Measurements from ENCODE around the gene STK32C.

The STK32C gene

DNA sequence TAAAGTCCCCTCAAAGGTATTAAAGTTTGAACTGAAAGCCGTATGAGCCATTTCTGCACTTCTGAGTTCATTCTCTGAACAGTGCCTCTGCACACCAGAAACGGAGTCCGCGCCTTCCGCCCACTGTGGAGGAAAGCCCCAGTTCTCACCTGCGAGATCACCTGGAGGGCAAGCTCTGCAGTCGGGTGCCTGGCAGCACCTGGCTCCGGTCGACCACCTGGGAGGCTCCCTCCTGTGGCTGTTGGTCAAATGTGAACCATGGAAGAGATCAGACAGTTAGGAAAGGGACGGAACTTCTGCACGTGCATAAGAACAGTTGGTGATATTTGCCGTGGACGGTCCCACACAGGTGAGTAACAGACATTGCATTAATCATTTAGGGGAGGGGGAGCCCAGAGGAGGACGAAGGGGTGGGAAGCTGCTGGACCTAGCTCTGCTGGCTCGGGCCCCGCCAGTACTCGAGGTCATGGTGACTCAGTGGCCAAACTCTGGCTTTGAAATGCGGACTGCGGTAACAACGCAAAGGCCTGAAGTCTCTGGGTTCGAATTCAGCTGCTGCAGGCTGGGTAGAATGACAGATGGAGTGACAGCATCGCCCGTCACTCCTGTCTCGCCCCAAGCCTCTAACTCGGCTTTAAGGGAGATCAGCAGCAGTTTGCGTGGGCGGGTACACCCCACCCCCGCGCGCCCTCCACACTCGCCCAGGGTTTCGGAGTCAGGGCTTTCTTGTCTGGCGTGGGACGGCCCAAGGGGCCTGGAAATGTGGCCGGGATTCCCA lies 122.7 kb downstream of the STK32C start:
- no peak for DNase-seq (ENCODE audit: low read depth)

GRCh38 chr10:132183046-132183445 lies 124.7 kb downstream of the STK32C start:
- DNase-seq (ENCODE audit: low read depth), result no peak

DNA sequence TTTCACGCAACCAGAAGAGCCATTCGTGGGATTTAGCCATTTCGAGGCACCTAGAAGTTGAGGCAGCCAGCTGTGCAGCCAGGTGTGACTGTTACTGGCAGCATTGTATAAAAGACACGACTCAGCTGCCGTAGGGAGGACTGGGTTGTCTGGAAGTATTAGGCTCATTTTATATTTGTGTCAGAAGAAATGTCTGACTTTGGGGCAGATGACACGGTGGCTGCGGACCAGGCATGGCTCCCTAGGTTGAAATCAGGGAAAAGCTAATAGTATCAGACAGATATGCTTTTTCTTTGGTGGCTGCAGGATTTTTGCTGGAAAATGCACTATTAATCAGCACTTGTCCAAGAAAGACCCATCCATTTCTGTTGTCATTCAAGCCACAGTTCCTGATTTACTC lies 125.2 kb downstream of the STK32C start:
- DNase-seq (ENCODE audit: low read depth), result no peak

DNA sequence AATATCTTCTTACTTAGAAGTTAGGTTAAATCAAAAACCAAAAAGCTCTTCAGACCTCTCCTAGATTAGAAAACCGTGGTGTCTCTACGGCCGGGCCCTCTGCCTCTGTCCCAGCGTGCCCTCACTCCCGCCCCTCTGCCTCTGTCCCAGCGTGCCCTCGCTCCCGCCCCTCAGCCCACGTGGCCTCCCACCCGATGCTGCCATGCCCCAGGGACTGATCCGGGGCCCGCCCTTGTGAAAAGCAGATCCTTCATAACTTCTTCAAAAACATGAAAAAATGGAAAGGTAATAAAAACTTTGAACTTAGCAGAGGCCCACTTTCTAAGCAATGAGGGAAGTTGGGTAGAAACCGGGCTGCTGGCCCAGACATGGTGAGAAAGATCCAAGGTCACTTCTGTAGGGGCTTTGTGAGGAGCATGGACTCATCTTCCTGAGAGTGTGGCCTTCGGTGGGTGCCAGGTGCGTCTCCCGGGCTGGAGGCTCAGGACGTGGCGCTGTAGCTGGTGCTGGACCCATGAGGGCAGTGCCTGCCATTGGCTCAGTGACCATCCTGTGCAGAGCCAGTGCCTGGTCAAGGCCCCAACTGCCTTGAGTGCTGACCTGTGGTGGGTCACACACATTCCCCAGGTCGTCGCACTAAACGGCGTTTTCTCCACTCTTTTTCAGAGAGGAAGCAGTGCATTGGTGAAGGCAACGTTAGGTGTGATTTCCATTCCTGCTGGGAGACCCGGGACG lies 125.9 kb downstream of the STK32C start:
- DNase-seq (ENCODE audit: low read depth), result no peak

DNA sequence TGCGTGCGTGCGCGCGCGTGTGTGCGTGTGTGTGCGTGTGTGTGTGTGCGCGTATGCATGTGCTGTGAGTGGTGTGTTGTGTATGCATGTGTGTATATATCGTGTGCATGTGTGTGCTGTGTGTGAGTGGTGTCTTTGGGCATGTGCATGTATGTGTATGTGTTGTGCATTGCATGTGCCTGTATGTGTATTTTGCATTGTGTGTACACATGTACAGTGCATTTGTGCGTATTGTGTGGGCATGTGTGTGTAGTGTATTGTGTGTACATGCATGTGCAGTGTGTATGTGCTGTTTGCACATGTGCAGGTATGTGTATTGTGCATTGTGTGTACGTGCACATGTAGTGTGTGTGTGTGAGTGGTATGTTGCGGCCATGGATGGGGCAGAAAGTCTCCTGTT lies 127.0 kb downstream of the STK32C start:
- DNase-seq (ENCODE audit: low read depth), result no peak

GRCh38 chr10:132179551-132180392 lies 128.0 kb downstream of the STK32C start:
- no peak for DNase-seq (ENCODE audit: low read depth)

DNA sequence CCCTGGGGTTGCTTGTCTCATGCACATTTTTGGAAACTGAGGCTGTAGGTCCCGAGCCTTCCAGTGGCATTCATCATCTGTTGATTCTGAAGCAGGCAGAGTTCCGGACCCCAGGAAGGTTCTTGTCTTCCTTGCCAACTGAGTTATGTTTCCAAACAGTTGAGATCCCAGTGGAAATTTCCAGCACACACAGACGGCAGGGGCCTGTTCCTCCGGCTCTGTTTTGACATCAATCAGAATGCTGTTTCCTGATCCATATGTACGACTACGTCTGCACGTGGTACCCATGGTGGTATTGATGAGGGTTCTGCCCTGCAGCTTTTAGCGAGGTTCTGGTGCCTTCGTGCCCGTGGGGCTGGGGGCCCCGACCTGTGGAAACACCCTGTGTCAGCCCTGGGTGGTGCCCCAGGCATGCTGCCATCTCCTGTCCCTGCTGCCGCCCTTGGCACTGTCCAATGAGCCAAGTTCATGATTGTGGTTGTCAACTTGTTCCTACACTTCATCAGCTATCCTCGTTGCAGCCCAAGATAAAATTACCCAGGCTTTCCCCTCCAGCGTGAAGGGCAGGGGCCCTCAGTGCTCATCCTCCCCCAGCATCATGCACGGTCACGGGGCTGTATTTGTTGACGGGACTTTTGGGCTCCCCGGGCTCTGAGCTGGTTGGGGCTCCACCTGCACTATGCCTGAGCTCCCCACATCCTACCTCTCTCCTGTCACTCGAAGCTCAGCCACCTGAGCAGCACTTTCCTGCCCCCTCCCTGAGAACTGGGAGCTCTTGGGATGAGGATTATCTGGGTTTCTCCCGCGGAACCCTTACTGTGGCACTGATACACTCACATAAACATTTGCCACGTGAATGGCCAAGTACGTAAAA lies 128.8 kb downstream of the STK32C start:
- DNase-seq (ENCODE audit: low read depth), result no peak

DNA sequence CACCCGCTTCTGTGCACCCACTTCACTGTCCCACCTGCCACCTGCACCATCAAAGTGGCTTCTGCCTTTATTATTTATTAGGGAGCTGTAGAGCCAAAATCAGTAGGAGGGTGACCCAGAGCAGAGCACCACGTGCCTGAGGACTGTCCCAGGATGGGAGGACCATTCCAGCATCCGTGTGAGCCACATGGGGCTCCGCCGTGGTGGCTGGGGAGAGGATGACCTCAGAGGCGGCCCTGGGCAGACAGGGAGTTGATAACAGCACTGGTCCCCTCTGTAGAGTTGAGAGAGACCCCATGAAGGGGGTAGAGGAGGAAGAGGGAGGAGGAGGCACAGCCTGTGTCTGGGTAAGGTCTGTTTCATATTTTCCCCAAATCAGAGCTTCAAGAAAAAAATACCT lies 129.7 kb downstream of the STK32C start:
- no peak for DNase-seq (ENCODE audit: low read depth)

DNA sequence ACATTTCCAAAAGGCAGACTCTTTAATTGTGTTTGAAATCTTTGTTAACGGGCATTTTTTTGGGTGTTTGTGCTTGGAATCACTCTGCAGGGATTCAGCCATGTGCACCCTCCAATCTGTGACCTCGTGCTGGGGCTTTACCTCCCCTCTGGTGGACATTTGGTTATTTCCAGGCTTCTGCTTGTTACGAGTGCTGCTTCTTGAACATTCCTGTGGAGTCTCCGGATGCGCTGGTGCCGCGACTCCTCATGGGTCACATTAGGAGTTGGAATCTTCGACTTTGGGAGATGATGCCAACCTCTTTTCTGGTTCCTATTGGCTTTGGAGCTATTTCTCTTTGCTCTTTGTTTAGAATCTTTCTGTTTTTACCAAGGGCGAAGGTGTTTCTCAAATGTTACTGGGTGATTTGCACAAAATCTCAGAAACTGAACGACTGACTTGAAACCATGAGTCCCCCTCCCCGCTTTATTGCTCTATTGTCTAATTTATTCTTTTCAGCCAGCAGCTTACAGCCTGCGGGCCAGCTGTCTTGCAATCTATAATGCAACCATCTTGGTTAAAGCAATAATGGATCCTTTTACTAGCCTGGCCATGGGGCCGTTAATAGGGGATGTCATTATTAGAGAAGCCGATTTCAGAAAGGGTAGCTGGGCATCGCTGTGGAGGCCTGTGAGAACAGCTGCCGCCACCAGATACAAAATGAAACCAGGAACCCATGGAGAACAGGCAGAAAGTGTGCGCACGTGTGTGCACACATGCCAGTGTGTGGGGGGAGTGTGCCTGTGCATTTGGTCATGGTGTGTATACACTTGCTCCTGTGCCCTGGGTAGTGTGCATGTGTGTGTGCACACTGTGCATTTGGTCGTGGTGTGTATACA lies 130.9 kb downstream of the STK32C start:
- no peak for DNase-seq (ENCODE audit: low read depth)

DNA sequence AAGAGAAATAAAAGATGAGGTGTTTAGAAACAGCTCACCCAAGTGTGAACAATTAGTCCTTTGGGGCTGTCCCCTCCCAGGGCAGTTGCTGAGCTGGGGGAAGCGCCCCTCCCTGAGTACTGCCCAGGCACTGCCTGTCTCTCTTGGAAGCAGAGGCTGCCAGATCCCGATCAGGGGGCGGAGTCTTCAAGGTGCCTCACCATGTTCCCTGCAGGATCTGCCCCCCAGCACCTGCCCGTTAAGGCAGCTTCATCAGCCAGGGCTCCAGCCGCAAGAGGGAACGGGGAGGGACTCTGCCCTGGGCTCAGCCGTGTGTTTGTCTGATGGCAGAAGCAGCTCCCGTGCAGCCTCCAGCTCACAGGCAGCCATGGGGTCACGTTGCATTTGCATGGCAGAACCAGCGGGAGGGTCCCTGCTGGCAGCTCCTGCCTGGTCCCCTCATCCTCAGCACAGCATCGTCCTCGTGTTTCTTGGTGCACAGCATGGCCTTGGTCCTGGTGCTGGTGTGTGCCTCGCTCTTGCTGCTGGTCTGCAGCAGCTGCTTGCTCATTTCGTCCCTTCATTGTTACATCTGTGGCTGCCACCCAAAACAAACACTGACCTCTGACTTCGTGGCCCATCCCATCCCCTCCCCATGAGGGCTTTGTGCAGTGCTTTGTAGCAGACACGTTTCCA lies 131.7 kb downstream of the STK32C start:
- no peak for DNase-seq (ENCODE audit: low read depth)

DNA sequence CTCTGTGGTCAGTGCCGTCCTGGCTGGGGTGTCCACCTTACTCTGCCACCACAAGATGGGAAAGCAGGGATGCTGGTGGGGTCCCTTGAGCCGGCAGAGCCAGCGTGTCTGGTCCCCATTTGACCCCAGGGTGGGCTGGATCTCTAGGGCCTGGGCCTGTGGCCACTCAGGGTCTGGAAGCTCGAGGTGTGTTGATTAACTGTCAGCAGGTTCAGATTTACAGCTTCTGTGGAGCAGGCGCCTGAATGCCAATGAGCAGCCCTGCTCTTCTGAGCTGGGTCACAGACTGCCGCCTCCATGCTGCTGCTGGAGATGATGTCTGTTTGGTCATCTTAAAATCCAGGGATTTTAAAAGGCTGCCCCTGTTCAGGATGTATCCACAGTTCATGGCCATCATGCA lies 132.3 kb downstream of the STK32C start:
- no peak for DNase-seq (ENCODE audit: low read depth)

DNA sequence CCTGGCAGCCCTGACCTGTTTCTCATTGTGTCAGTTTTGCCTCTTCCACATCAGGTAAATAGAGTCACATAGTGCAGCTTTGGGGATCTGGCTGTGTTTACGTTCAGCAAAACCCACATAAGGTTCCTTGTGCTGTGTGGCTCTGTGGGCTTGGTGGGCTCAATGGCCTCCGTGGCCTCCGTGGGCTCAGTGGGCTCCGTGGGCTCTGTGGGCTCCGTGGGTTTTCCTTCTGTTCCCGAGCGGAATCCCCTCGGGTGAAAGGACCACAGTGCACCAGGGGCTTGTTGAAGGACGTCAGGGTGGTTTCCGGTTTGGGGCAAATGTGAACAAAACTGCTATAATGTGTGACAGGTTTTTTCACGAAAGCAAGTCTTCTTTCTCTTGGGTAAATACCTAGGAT lies 133.5 kb downstream of the STK32C start:
- no peak for DNase-seq (ENCODE audit: low read depth)

DNA sequence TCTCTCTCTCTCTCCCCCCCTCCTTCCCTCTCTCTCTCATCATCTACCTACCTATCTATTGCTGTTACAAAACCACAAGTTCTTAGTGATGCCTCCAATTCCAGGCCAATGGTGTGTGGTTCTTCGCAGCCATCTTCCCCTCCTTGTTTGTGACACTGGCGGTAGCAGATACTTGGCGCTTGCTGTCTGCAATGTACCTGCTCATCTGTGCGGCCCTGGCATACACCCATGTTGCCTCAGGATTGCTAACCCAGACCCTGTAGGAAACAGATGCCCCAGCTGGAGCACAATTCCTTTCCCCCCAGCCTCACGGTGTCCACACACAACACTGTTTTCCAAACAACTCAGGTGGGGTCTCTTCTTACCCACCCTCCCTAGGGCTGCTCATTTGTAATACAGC lies 134.6 kb downstream of the STK32C start:
- no peak for DNase-seq (ENCODE audit: low read depth)

- DNase-seq (ENCODE audit: low read depth), result no peak
Measured at GRCh38 chr10:132172091-132173066, 135.4 kb downstream of the STK32C start.

DNA sequence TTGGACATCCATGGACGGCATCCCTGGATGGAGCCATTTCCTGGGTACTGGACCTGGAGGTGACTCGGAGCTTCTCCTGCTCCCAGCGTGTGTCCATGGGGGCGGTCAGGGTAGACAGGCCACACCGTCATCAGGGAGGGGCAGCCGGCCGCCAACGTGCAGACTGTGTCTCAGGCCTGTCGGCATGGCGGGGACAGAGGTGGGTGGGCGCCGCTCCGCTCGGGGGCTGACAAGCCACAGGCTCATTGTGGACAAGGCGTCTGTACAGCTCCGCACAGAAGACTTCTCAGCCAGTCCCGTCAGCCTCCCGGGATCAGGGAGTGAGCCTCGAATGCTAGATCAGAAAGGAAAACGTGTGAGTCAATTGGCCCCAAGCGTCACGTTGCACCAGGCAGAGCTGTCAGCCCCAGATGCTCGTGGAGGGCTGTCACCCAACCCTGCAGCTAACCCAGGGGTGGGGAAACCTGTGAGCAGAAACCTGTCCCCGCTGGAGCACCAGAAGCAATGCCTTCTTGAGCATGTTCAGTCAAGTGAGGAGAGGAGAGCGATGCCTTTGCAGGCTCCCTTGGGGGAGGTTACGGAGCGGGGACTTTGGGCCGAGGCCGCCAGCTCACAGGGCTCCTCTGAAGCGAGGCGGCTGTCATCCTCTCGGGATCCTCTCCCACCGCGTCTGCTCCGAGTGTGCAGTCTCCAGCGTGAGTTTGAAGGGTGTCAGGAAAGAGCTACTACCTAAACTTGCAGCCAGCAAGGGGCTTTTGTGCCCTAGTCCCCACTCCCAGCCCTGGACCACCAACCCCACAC lies 137.0 kb downstream of the STK32C start:
- DNase-seq (ENCODE audit: low read depth), result no peak

DNA sequence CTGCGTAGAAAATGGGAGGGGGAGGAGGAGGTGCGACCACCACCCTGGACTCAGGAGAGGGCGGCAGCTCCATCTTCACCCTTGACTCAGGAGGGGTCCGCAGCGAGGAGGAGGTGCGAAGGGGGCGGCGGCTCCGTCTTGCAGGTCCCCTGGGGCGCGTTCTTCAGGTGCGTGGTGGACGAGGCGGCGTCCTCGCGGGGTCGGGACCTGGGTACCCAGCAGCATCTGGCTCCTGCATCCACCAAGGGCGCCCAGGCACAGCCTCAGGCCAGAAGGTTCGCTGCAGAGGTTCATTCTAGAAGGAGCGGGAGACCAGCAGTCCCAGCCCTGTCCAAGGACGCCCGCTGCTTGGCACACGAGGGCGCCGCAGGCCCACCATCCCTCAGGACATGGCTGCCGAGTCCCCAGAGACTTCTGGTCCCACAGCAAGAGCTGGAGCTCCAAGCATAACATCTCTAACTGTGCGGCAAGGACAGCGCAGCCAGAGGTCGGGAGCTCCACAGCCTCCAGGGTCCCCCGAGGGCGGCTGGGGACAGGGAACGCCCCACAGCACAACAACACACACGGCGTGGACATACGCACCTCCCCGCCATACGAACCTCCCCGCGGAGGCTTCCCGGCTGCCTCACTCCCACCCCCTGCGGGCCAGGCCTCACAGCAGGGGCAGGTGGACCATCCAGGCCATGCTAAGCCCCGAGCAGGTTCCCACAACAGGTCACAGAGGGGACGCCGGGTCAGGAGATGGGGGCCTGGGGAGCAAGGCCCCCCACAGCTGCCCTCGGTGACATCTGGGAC lies 137.8 kb downstream of the STK32C start:
- no peak for DNase-seq (ENCODE audit: low read depth)

All from T follicular helper cell (primary cell).